IMR-90 (cell line): ENCODE results near the gene ANKRD42. TPM values are rescaled to one million over a fixed set of nuclear protein-coding genes. Genes with fewer than 3 reads are reported as not detected.

ENCODE experiments used
- ATAC-seq: fragments of 200-7000 bp; cut with Tn5 transposase; 2 replicates; pipeline ENCODE4 v1.9.1; 2020; ENCODE audit warnings: low read depth, mild to moderate bottlenecking, moderate library complexity
- BruUV-seq: library from RNA; stranded (reverse); fragments of 400-500 nt; replicated peaks from 2 replicates; lab custom pipeline; 2021; lab: Mats Ljungman, UMichigan
- CTCF ChIA-PET: fragments of 300-600 bp; formaldehyde crosslinking; extraction: SDS; loops from one replicate; lab custom pipeline; 2021; ENCODE audit warnings: antibody characterized with exemption; lab: Yijun Ruan, JAX
- POLR2A ChIA-PET: fragments of 300-600 bp; sonication (Branson Sonifier 250); formaldehyde crosslinking; loops from one replicate; lab custom pipeline; 2022; ENCODE audit warnings: antibody characterized with exemption; ENCODE audit not compliant: unreplicated experiment; lab: Charles Lee
- DNase-seq: peaks from one replicate; pipeline ENCODE4 v3.0.0; 2013
- H2AFZ ChIP-seq: replicated peaks from 2 replicates; pipeline ENCODE3; 2013; ENCODE audit warnings: low read length, mild to moderate bottlenecking; ENCODE audit not compliant: poor library complexity
- H2AK5ac ChIP-seq: 2 replicates; pipeline ENCODE4 v1.6.1; 2013; ENCODE audit warnings: low read depth, low read length, inconsistent platforms
- H2AK9ac ChIP-seq: replicated peaks from 2 replicates; pipeline ENCODE3; 2013; ENCODE audit warnings: mild to moderate bottlenecking, low read depth, low read length, moderate library complexity; ENCODE audit not compliant: poor library complexity
- H2BK120ac ChIP-seq: 2 replicates; pipeline ENCODE4 v1.6.1; 2013; ENCODE audit warnings: low read depth, low read length, inconsistent platforms
- H2BK15ac ChIP-seq: 3 replicates; pipeline ENCODE4 v1.6.1; 2013; ENCODE audit warnings: low read depth, low read length, inconsistent platforms
- H2BK20ac ChIP-seq: 2 replicates; pipeline ENCODE4 v1.6.1; 2013; ENCODE audit warnings: low read depth, mild to moderate bottlenecking, inconsistent platforms, low read length, moderate library complexity
- H2BK5ac ChIP-seq: 2 replicates; pipeline ENCODE4 v1.6.1; 2013; ENCODE audit warnings: mild to moderate bottlenecking, low read depth, low read length, inconsistent platforms; ENCODE audit not compliant: poor library complexity, severe bottlenecking
- H3K14ac ChIP-seq: replicated peaks from 2 replicates; pipeline ENCODE4 v1.6.1; 2013; ENCODE audit warnings: low read depth, low read length, inconsistent platforms
- H3K18ac ChIP-seq: 2 replicates; pipeline ENCODE4 v1.6.1; 2013; ENCODE audit warnings: low read depth, low read length, control low read depth
- H3K23ac ChIP-seq: 2 replicates; pipeline ENCODE4 v1.6.1; 2013; ENCODE audit warnings: low read depth, low read length, inconsistent platforms
- H3K27ac ChIP-seq: 2 replicates; pipeline ENCODE4 v1.5.1; 2013; ENCODE audit warnings: mild to moderate bottlenecking, control low read depth, low read length; ENCODE audit not compliant: insufficient read depth
- H3K27me3 ChIP-seq: 2 replicates; pipeline ENCODE4 v1.6.1; 2013; ENCODE audit warnings: low read length; ENCODE audit not compliant: control insufficient read depth, insufficient read depth
- H3K36me3 ChIP-seq: 2 replicates; pipeline ENCODE4 v1.6.1; 2013; ENCODE audit warnings: low read length, mixed read lengths; ENCODE audit not compliant: control insufficient read depth, insufficient read depth
- H3K4ac ChIP-seq: 2 replicates; pipeline ENCODE4 v1.6.1; 2013; ENCODE audit warnings: low read depth, low read length, inconsistent platforms
- H3K4me1 ChIP-seq: 2 replicates; pipeline ENCODE4 v1.6.1; 2013; ENCODE audit warnings: low read length, mixed read lengths; ENCODE audit not compliant: control insufficient read depth, insufficient read depth
- H3K4me2 ChIP-seq: 2 replicates; pipeline ENCODE4 v1.6.1; 2013; ENCODE audit warnings: low read depth, mild to moderate bottlenecking, control low read depth, low read length, moderate library complexity
- H3K4me3 ChIP-seq: 2 replicates; pipeline ENCODE4 v1.5.1; 2013; ENCODE audit warnings: low read depth, mild to moderate bottlenecking, control low read depth, low read length, moderate library complexity; ENCODE audit not compliant: insufficient read depth
- H3K56ac ChIP-seq: 2 replicates; pipeline ENCODE4 v1.6.1; 2013; ENCODE audit warnings: low read length, inconsistent platforms; ENCODE audit not compliant: insufficient read depth; ENCODE audit errors: extremely low read depth
- H3K79me1 ChIP-seq, 2 experiments: 2 replicates each; pipeline ENCODE4 v1.6.1; 2013; ENCODE audit warnings: low read length in 2 of 2, inconsistent platforms in 1 of 2, low read depth in 1 of 2
- H3K9ac ChIP-seq: 2 replicates; pipeline ENCODE4 v1.6.1; 2013; ENCODE audit warnings: low read depth, low read length, control low read depth
- H3K9me1 ChIP-seq: 2 replicates; pipeline ENCODE4 v1.6.1; 2013; ENCODE audit warnings: low read length, inconsistent platforms; ENCODE audit not compliant: insufficient read depth
- H3K9me3 ChIP-seq: 2 replicates; pipeline ENCODE4 v1.6.1; 2013; ENCODE audit warnings: low read length; ENCODE audit not compliant: control insufficient read depth, insufficient read depth
- H4K20me1 ChIP-seq: 2 replicates; pipeline ENCODE4 v1.6.1; 2013; ENCODE audit warnings: low read length, inconsistent platforms; ENCODE audit not compliant: insufficient read depth
- H4K5ac ChIP-seq: 2 replicates; pipeline ENCODE4 v1.6.1; 2013; ENCODE audit warnings: mild to moderate bottlenecking, low read depth, low read length, control low read depth
- H4K8ac ChIP-seq, 2 experiments: 2 replicates each; pipeline ENCODE4 v1.6.1; 2013; ENCODE audit warnings: low read depth in 2 of 2, low read length in 2 of 2, control low read depth in 1 of 2, inconsistent platforms in 1 of 2
- H4K91ac ChIP-seq: 2 replicates; pipeline ENCODE4 v1.6.1; 2013; ENCODE audit warnings: low read depth, low read length, inconsistent platforms; ENCODE audit not compliant: insufficient read depth
- BHLHE40 ChIP-seq: fragments of 150-350 bp; IDR thresholded peaks from 2 replicates; pipeline ENCODE4 v1.6.1; 2016; ENCODE audit warnings: mild to moderate bottlenecking, low read depth, low read length
- CEBPB ChIP-seq: IDR thresholded peaks from 2 replicates; pipeline ENCODE4 v1.6.1; 2012; ENCODE audit warnings: low read depth, low read length, improper control_type of control experiment
- CHD1 ChIP-seq: IDR thresholded peaks from 2 replicates; pipeline ENCODE4 v1.6.1; 2012; ENCODE audit warnings: low read depth, low read length, improper control_type of control experiment
- CTCF ChIP-seq: conservative IDR thresholded peaks from 2 replicates; pipeline ENCODE4 v1.5.1; 2012; ENCODE audit warnings: mild to moderate bottlenecking, low read depth, low read length, improper control_type of control experiment
- ELK1 ChIP-seq: fragments of 150-350 bp; IDR thresholded peaks from 2 replicates; pipeline ENCODE4 v1.6.1; 2016; ENCODE audit warnings: low read depth, mild to moderate bottlenecking, low read length, moderate library complexity, borderline replicate concordance
- FOS ChIP-seq: fragments of 150-350 bp; IDR thresholded peaks from 2 replicates; pipeline ENCODE4 v1.6.1; 2016; ENCODE audit warnings: low read depth, low read length
- MAFK ChIP-seq: IDR thresholded peaks from 2 replicates; pipeline ENCODE4 v1.6.1; 2012; ENCODE audit warnings: low read depth, low read length, improper control_type of control experiment
- MAZ ChIP-seq: IDR thresholded peaks from 2 replicates; pipeline ENCODE4 v1.6.1; 2012; ENCODE audit warnings: low read depth, mild to moderate bottlenecking, low read length, improper control_type of control experiment, moderate library complexity, borderline replicate concordance
- MXI1 ChIP-seq: IDR thresholded peaks from 2 replicates; pipeline ENCODE4 v1.6.1; 2012; ENCODE audit warnings: low read depth, mild to moderate bottlenecking, low read length, moderate library complexity, borderline replicate concordance
- NFE2L2 ChIP-seq: fragments of 150-350 bp; IDR thresholded peaks from 2 replicates; pipeline ENCODE4 v1.6.1; 2016; ENCODE audit warnings: low read depth, mild to moderate bottlenecking, low read length
- POLR2A ChIP-seq: IDR thresholded peaks from 2 replicates; pipeline ENCODE4 v1.6.1; 2012; ENCODE audit warnings: mild to moderate bottlenecking, low read depth, low read length
- RAD21 ChIP-seq: IDR thresholded peaks from 2 replicates; pipeline ENCODE4 v1.6.1; 2012; ENCODE audit warnings: low read length, improper control_type of control experiment
- RCOR1 ChIP-seq: IDR thresholded peaks from 2 replicates; pipeline ENCODE4 v1.6.1; 2012; ENCODE audit warnings: mild to moderate bottlenecking, low read length, improper control_type of control experiment; ENCODE audit not compliant: insufficient replicate concordance
- RFX5 ChIP-seq: IDR thresholded peaks from 2 replicates; pipeline ENCODE4 v1.8.0; 2012; ENCODE audit warnings: low read depth, mild to moderate bottlenecking, low read length, moderate library complexity
- SMC3 ChIP-seq: fragments of 150-350 bp; IDR thresholded peaks from 2 replicates; pipeline ENCODE4 v1.6.1; 2016; ENCODE audit warnings: low read depth, mild to moderate bottlenecking, antibody characterized with exemption, low read length, moderate library complexity
- USF2 ChIP-seq: fragments of 150-350 bp; IDR thresholded peaks from 2 replicates; pipeline ENCODE4 v1.6.1; 2017; ENCODE audit warnings: mild to moderate bottlenecking, antibody characterized with exemption, low read length, low read depth
- WGBS, 2 experiments: methylation state at CpG; one replicate each; pipeline versions ENCODE4 v1.1.5 to v1.1.7; 2013; ENCODE audit warnings: missing lambda C conversion rate in 2 of 2; ENCODE audit not compliant: insufficient read length in 1 of 2; ENCODE audit errors: extremely low coverage in 2 of 2; 5-methylcytosine and 5-hydroxymethylcytosine counted together
- dilution Hi-C: fragments of 300-500 bp; cut with HindIII; formaldehyde crosslinking; loops from one replicate; pipeline ENCODE4 v1.14.3; 2018; ENCODE audit warnings: low sequenced_read_pairs; ENCODE audit not compliant: unreplicated experiment
- in situ Hi-C: fragments of 300-500 bp; cut with MboI; formaldehyde crosslinking; loops from 3 replicates; pipeline ENCODE4 v1.14.3; 2019; ENCODE audit warnings: low sequenced_read_pairs, inconsistent platforms, mixed read lengths
- intact Hi-C: fragments of 100-400 bp; cut with micrococcal nuclease; formaldehyde crosslinking; loops from 2 replicates; pipeline ENCODE4 v1.10.0; 2022
- polyA plus RNA-seq, 3 experiments: library from polyadenylated mRNA; depleted of rRNA; stranded (reverse); fragments of >200 nt; gene quantifications; 2 replicates each; pipeline ENCODE4 v1.2.3, GENCODE V29; 2012; ENCODE audit warnings: low replicate concordance in 1 of 3
- total RNA-seq: library from RNA; depleted of rRNA; stranded (reverse); fragments of >200 nt; gene quantifications from 2 replicates; pipeline ENCODE4 v1.2.3, GENCODE V29; 2012

The ANKRD42 gene
- total and polyA plus RNA-seq, 2 of the 4 experiments (the other 2 are of a cell fraction) = 5.2 to 5.6 TPM

GRCh38 chr11:83150450-83150849, 43.1 kb upstream of the ANKRD42 start:
- intact Hi-C loops (no loop called here), dilution Hi-C loops (loop anchor here (25.0 kb wide), 1 partner anchor 88 kb away; the partner anchor contains the start of gene RAB30), in situ Hi-C loops (no loop called here)
- H3K9ac ChIP-seq = no peak overlapping the region
- no peak overlapping the region for H3K4ac ChIP-seq
- H3K27me3 ChIP-seq = peaks cover 4% of the 10 kb centered on the region; the same call in 1 of the 2 replicates
- no peak overlapping the region for H2BK5ac ChIP-seq
- no peak for DNase-seq
- BruUV-seq = no TSS peak
- ChIA-PET POLR2A (no interaction called here), CTCF (no interaction called here)
- H3K18ac ChIP-seq = no peak overlapping the region
- no peak for ATAC-seq
- H4K5ac ChIP-seq = no peak overlapping the region
- no peaks in the 10 kb centered on the region for H3K36me3 ChIP-seq
- H3K9me1 ChIP-seq = no peaks in the 10 kb centered on the region
- H2AFZ ChIP-seq = no peak overlapping the region
- H3K4me2 ChIP-seq = no peak overlapping the region
- H2BK120ac ChIP-seq = no peak overlapping the region
- H4K20me1 ChIP-seq = no peaks in the 10 kb centered on the region
- H2BK20ac ChIP-seq = no peak overlapping the region
- no peak overlapping the region for H2BK15ac ChIP-seq
- no peak overlapping the region for H4K8ac ChIP-seq
- H3K4me3 ChIP-seq = no peak overlapping the region
- no peaks in the 10 kb centered on the region for H3K79me1 ChIP-seq
- H3K14ac ChIP-seq = no peak overlapping the region
- H3K9me3 ChIP-seq = no peaks in the 10 kb centered on the region
- no peak overlapping the region for H2AK9ac ChIP-seq
- TF ChIP-seq NFE2L2 (no peak), RCOR1 (no peak), RFX5 (no peak), BHLHE40 (no peak), POLR2A (no peak), FOS (no peak), MXI1 (no peak), CTCF (no peak), RAD21 (no peak), MAFK (no peak), ELK1 (no peak), MAZ (no peak), USF2 (no peak), SMC3 (no peak), CHD1 (no peak), CEBPB (no peak)
- no CpG with 5 or more reads among the region's 2 CpGs for WGBS, 2 experiments
- no peak overlapping the region for H3K27ac ChIP-seq
- no peak overlapping the region for H4K91ac ChIP-seq
- no peak overlapping the region for H3K56ac ChIP-seq
- H3K23ac ChIP-seq = no peak overlapping the region
- H2AK5ac ChIP-seq = no peak overlapping the region
- no peaks in the 10 kb centered on the region for H3K4me1 ChIP-seq
